IPS-18c (cell line): ENCODE results near the gene SP110.
"Not testable (repeated sequence)": the region's sequence is repeated elsewhere in the genome, so short reads cannot be mapped to it uniquely, and the experiment has no call there.

ENCODE experiments used
- H3K4me3 ChIP-seq: 2 replicates; pipeline ENCODE4 v1.7.0; 2013; ENCODE audit warnings: low read depth, mild to moderate bottlenecking, low read length, moderate library complexity; ENCODE audit not compliant: insufficient read depth
- H3K9me3 ChIP-seq: one replicate; pipeline ENCODE4 v1.6.1; 2013; ENCODE audit warnings: mild to moderate bottlenecking, low read length, moderate library complexity; ENCODE audit not compliant: control insufficient read depth, insufficient read depth

Gene SP110

DNA sequence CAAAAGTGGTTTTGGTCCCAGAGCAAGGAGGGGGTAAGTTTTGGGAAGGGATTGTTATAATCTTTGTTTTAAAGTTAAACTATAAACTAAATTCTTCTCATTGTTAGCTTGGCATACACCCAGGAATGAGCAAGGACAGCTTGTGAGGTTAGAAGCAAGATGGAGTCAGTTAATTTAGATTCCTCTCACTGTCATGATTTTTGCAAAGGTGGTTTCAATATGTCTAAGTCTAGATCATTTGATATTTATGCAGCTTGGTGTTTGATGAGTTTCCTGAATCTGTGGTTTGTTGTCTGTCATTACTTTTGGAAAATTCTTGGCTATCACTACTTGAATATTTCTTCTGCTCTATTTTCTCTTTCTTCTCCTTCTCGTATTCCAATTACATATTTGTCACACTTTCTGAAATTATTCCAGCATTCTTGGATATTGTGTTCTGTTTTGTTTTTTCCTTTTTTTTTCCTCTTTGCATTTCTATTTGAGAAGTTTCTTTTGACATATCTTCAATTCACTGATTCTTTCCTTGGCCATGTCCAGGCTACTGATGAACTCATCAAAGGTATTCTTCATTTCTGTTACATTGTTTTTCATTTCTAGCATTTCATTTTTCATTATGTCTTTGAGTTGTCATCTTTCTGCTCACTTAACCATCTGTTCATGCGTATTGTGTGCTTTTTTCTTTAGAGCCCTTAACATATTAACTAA is 10.9 kb upstream of the SP110 start:
- Histone ChIP-seq H3K9me3 (no peaks in the 10 kb centered on the region), H3K4me3 (no peak overlapping the region)

- H3K9me3 ChIP-seq, result no peaks in the 10 kb centered on the region
- H3K4me3 ChIP-seq, result no peak overlapping the region
Measured at GRCh38 chr2:230230087-230230486, 10.3 kb upstream of the SP110 start.

DNA sequence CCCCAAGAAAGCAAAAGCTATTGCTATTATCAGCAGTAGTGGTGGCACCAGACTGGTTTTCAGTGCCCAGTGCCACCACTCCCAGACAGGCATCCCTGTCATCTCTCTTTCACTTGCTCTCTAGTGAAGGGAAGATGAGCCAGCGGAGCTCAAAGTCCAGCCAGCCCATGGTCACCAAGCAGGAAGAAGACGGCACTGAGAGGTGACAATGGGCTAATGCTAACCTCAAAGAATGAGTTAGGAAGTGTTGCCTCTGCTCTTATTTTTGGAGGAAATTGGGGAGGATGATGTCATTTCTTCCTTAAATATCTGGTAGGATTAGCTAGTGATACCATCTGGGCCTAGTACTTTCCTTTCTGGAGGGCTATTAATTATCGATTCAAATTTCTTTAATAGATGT is 7.4 kb upstream of the SP110 start:
- Histone ChIP-seq H3K9me3 (no peaks in the 10 kb centered on the region), H3K4me3 (no peak overlapping the region)

DNA sequence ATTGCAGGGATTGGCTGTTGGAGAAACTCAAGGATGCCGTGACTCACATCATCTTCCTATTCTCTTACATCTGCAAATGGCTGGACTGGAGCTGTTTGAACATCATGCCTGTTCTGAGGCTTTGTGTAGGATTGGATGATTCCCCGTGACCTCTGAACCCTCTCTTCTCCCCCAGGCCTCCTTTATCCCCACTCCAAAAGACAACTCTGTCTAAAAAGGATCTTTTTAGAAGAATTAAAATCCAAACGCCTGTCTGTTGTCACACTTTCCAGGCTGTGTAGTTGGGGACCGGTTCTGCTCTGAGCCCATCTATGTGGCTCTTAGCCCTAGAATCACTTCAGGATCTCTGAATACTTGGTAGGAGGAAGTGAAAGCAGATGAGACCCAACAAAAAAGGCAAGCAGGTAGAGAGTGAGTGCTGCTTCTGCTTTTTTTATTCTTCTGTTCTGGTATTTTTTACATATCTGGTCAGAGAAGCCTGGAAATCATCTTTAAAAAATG is 6.3 kb upstream of the SP110 start:
- Histone ChIP-seq H3K9me3 (no peaks in the 10 kb centered on the region), H3K4me3 (no peak overlapping the region)

DNA sequence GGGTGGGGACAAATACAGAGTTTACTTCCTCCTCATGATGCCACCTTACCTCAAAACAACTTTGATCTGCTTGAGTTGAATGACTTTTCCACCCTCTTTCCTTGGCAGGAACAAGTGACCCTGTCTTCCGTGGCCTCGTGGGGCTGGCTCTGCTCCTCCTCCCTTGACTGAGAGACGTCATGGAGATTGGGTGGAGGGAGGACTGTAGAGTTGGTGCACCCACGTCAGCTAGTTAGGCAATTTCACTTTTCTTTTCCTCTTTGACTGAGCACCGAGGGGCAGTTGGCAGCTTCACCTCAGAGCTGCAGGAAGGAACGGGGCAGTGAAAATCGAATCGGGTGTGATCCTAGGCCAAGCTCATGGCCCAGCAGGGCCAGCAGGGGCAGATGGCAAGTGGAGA is 5.7 kb upstream of the SP110 start, which contains the start of gene SP140:
SP140 (plus strand) TSS at position 251 of the 400 bp plus-strand sequence; CDS start at position 360, 109 bp downstream.
- Histone ChIP-seq H3K9me3 (no peaks in the 10 kb centered on the region), H3K4me3 (no peak within 1 kb of the TSS)

GRCh38 chr2:230224458-230224857 is 4.7 kb upstream of the SP110 start:
- H3K4me3 ChIP-seq, result no peak overlapping the region
- H3K9me3 ChIP-seq, result no peaks in the 10 kb centered on the region

GRCh38 chr2:230222829-230223228 is 3.0 kb upstream of the SP110 start:
- H3K4me3 ChIP-seq, H3K9me3 ChIP-seq: not testable (repeated sequence)

GRCh38 chr2:230221493-230221892 is 1.7 kb upstream of the SP110 start:
- Histone ChIP-seq H3K4me3 (no peak overlapping the region), H3K9me3 (no peaks in the 10 kb centered on the region)

DNA sequence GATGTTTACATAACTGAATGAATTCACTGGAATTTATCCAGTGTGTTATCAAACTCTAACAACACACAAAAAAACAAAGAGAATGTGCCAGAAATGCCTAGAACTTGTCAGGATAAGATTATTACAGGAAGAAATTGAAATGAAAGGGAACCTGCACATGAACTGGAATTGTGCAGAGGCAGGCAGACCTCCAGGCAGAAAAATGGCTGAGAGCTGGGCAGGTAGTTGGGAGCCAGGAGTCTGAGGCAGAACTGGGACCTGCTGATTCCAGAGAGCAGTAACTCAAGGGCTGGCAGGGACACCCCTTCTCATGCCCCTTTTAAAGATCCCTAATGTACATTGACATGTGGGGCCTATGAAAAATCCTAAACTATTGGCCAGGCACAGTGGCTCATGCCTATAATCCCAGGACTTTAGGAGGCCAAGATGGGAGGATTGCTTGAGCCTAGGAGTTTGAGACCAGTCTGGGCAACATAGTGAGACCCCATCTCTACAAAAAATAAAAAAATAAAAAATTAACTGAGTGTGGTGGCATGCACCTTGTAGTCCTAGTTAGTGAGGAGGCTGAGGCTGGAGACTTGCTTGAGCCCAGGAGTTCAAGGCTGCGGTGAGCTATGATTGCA is 674 bp upstream of the SP110 start:
- Histone ChIP-seq H3K4me3 (peak overlapping the region; percentile 40; the same call in 1 of the 2 replicates), H3K9me3 (peaks cover under 1% of the 10 kb centered on the region)

DNA sequence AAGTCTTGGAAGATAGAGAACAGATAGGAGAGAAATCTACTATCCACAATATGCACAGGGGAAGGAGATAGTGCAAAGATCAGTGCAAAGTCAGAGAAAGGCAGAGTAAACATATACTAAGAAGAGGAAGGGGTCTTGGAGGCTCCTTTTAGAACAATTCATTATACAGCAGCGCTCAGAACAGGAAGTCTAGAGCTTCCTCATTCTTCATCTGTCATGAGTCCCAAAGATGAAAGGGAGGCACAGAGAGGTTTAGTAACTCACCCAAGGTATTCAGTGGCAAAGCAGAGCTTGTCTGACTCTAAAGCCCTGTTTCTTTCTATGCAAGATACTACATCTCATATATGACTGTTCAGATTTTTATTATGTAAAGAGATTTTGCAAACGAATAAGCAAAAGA is 1.4 kb downstream of the SP110 start:
- H3K4me3 ChIP-seq, result no peak overlapping the region

GRCh38 chr2:230217424-230217823 is 2.4 kb downstream of the SP110 start:
- no peak overlapping the region for H3K4me3 ChIP-seq
- H3K9me3 ChIP-seq, result peaks cover 2% of the 10 kb centered on the region

More for the DNA sequence above, 1.4 kb downstream of the SP110 start:
- peaks cover 2% of the 10 kb centered on the region for H3K9me3 ChIP-seq

DNA sequence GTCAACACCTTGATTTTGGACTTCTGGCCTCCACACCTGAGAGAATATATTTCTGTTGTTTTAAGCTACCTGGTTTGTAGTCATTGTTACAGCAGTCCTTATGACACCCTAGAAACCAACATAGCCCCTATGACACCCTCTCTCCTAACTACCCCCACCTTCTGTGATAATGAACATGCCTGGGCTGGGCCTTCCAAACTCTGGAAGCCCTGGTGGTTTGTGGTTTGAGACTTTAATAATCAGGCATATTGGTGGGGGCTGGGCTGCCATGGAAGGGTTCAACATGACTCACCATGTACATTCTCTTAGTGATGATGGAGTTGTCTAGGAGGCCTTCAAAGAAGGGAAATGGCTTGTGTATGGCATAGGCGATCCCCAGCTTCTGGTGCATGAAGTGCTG is 3.3 kb downstream of the SP110 start:
- Histone ChIP-seq H3K9me3 (peaks cover 2% of the 10 kb centered on the region), H3K4me3 (no peak overlapping the region)

DNA sequence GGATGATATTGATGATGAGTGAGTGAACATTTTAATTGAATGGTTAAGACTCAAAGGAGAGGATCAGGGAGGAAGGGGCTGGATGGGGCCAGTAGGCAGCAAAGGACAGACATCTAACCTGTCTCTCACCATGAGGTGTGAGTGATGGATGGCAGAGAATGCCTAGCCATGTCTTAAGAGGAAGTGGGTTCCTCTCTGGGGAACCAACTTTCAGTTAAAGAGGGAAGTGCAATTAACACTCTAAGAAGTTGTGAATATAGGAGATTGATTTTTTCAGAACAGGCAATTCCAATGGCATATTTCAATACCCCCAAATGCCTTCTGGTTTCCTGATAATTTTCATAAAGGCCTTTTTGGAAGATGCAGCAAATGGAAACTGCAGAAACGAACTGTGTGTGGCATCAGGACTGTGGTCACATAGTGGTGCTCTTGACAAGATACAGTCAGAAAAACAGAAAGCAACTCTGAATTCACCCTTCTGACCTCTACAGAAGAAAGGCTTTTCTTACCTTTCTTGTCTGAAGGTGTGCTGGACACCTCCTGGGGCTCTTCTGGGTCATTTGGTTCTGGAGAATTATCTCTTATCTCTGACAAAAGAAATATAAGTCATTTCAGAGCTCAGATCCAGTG is 10.2 kb downstream of the SP110 start:
- Histone ChIP-seq H3K9me3 (no peaks in the 10 kb centered on the region), H3K4me3 (no peak overlapping the region)

DNA sequence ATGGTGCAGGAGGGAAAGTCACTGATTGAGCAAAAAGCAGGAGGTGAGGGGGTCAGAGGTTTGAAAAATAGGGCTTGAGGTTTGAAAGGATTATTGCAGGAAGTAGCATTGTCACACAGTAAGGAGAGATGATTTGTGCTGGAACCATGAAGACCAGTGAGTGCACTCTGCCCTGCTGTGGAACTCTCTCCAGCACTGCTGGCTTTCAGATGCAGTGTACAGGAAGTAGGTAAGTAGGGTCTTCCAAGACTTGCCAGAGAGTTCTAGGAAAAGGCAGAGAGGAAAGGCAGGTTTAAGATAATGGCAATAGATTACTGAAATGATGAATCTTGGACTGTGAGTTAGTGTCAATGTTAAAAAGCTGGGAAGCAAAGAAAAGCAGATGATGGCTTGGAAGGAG is 11.2 kb downstream of the SP110 start:
- Histone ChIP-seq H3K4me3 (no peak overlapping the region), H3K9me3 (no peaks in the 10 kb centered on the region)

DNA sequence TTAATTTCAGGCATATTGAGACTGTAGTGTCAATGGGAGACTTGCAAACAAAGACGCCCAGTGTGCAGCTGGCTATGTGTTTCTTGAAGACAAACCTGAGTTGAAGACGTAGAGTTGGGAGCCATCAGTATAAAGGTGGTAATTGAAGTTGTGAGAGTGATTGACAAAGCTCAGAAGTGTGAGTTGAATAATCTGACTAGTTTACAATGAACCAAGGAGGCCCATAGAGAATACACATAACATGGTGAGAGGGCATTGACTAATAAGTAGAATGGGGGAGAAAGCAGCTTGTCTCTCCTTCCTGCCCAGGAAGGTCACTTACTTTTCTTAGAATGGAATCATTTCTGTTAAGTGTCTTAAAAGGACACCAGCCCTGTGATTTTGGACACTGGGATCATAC is 14.1 kb downstream of the SP110 start:
- H3K4me3 ChIP-seq, result no peak overlapping the region
- no peaks in the 10 kb centered on the region for H3K9me3 ChIP-seq

DNA sequence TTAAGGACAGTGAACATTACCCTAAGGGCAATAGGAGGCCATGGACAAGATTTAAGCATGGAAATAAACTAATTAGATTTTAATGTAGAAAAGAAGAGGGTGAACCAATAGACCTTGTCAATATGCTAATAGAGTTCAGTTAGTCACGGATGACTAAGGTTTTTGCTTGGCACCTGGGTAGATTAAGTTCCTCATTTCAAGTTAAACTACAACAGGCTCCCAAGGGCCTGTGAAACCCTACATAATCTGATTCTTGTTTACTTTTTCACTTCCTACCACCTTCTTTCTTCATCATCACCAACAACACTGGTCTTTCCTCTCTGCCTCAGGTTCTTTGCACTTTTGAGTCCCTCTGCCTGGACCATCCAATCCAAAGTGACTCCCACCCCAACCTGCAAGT is 14.8 kb downstream of the SP110 start:
- Histone ChIP-seq H3K9me3 (no peaks in the 10 kb centered on the region), H3K4me3 (no peak overlapping the region)

DNA sequence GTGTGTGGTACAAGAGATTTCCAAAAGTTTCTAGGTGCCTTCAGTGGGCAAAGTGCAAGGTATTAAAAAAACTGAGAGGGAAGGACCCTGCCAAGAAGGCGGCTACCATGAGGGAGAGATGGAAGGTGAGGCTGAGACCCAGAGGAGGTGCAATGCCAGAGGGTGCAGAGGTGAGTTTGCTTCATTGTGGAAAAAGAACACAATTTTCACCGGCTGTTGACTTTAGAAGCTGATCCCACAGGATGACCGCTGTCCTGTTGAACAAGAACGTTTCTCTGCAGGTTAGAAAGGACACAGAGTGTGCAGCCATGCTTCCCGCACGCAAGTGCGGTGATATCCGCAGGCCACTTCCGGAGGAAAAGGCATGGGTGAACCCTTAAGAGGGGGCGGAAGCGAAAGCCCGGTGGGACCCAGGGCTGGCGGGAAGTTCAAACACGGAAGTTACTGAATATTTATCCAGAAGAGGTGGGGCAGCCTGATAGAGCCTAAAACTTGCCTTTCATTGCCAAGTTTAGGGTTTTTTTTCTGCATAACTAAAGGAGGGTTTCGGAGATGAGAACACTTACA is 16.6 kb downstream of the SP110 start:
- Histone ChIP-seq H3K9me3 (no peaks in the 10 kb centered on the region), H3K4me3 (no peak overlapping the region)
